HG02852 (cell line): ENCODE results near the gene RASAL2.
A peak's percentile ranks its signal among the peaks of the same experiment; 100 is the strongest.
"Not testable (repeated sequence)": the region's sequence is repeated elsewhere in the genome, so short reads cannot be mapped to it uniquely, and the experiment has no call there.

ENCODE experiments used
- ATAC-seq: cut with Tn5 transposase; IDR thresholded peaks from one replicate; pipeline ENCODE4 v1.9.1; 2021; ENCODE audit warnings: mild to moderate bottlenecking, moderate library complexity; ENCODE audit not compliant: unreplicated experiment

RASAL2 gene

DNA sequence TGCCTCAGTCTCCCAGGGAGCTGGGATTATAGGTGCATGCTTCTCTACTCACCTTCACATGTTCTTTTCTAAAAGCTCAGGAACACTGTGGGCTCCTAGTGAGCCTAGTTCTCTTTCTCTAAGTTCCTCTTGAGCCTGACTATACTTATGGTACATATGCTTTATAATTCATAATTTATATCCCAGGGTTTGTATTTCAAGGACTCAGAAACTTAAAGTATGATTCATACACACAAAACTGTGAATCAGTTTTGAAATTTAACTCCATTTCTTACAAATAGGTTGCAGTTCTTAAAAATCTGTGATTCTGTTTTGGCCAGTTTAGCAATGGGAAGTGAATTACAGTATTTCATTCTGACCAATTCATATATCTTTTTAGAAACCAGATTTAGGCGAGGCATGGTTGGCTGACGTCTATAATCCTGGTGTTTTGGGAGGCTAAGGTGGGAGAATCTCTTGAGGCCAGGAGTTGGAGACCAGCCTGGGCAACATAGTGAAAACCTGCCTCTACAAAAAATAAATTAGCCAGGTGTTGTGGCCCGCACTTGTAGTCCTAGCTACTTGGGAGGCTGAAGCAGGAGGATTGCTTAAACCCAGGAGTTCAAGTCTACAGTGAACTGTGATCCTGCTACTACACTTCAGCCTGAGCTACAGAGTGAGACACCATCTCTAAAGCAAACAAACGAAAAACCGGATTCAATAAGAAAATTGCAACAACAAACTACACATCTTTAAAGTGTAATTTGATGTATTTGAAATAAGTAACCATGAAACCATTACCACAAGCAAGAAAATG is 15.6 kb downstream of the RASAL2 start:
- ATAC-seq = no peak

DNA sequence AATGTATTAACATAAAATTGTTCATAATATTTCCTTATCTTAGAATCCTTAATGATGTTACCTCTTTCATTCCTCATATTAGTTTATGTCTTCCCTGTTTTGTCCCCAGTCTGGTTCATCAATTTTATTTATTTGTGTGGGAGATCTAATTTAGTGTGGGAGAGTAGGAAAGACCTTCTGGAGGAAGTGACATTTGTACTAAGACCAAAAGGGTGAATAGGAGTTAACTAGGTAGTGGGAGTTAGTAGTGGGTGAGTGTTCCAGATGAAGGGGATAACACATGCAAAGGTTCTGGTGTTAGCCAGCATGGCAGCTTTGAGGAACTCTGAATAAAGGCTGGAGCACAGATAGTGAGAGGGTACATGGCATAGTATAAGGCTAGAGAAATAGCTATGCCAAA is 21.4 kb downstream of the RASAL2 start:
- ATAC-seq = no peak

DNA sequence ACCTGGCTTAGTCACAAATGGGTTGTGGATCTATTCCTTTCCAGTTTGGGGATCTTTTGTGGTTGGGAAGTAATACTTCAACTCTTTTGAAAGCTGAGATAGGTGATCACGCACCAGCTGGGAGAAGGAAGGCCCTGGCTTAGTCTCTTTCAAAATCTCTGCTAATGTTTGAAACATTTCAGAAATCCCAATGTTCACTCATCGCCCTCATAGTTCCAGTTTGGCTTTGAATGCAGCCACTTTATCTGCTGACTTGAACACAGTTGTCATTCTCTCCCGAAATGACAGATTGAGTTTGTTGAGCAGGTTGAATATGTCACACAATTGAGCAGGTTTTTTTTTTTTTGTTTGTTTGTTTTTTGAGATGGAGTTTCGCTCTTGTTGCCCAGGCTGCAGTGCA is 24.6 kb downstream of the RASAL2 start:
- no peak for ATAC-seq

DNA sequence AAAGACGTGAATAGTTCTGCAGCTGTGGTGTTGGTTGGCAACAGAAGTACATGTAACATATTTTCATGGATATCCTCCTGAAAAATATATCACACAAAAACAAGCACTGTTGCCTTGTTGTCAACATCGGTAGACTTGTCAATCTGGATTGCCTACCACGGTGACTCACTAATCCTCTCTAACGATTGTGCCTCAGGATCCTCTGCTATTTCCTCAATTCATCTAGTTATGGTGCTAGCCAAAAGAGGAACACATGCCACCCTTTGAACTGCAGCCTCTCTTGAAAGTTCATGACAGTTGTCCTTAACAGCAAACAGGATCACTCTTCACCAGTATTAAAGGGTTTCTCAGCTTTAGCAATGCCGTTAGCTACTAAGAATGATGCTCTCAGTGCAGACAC is 25.7 kb downstream of the RASAL2 start:
- no peak for ATAC-seq

DNA sequence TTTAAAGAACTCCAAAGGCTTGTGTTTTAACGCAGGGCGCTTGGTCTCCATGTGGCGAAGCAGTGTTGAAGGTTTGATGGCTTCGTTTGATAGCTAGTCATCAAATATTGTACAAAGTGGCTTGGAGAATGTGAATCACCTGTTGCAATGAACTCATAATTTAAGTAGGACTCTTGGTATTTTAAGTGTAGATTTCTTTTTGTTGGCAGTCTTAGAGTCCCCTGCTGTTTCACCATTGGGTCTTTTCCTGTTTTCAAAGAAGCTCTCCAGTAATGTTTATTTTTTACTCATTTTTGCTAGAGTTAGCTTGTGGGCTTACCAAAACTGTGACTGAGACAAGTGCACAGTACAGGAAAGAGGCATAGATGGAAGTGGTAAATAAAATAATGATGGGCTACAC is 26.2 kb downstream of the RASAL2 start:
- ATAC-seq = no peak

DNA sequence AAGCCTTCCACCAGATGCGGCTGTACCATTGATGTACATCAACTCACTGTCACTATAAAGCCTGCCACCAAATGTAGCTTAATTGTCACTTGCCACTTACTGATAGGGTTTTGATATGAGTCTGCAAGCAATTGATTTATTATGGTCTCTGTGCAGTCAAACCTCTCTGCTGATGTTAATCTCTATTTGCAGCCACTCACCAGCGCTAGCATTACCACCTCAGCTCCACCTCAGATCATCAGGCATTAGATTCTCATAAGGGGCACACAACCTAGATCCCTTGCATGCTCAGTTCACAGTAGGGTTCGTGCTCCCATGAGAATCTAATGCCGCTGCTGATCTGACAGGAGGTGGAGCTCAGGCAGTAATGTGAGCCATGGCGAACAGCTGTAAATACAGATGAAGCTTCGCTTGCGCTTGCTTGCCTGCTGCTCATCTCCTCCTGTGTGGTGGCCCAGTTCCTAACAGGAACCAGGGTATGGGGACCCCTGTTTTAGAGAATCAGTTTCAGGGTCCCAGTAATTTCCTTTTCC is 26.7 kb downstream of the RASAL2 start:
- ATAC-seq = not testable (repeated sequence)

DNA sequence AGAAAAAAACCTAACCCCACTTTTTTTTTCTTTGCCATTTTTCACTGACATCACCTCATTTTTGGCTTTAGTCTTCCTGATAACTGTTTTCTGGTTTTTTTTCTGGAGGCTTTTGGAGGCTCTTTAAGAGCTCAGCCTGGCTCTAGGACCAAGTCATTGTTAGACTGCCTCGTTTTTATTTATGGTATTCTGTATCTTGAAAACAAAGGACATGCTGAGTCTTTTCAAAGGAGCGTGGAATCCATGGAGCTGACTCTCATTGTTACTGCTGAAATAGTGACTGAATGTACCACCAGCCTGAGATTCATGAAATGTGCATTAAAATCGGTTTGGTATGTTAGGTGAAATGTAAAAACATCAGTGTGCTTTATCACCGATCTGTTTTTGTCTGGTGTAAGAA is 28.0 kb downstream of the RASAL2 start:
- no peak for ATAC-seq

DNA sequence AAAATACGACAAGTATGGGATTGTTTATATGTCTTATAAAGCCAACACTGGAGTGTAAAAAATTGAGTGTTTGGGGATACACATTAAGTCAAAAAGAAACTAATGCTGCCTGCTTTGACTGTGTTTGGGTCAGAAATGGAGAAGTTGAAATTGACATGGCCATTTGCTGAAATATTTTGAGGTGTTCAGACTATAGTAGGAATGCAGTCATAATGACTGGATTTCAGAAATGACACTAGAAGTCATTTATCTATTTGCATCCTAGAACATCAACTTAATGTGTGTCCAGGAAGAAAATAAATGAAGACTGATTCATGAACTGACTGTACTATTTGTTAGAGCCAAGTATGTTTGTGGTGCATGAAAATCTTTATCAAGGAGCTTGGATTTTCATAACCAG is 28.4 kb downstream of the RASAL2 start:
- peak; percentile 77 for ATAC-seq

DNA sequence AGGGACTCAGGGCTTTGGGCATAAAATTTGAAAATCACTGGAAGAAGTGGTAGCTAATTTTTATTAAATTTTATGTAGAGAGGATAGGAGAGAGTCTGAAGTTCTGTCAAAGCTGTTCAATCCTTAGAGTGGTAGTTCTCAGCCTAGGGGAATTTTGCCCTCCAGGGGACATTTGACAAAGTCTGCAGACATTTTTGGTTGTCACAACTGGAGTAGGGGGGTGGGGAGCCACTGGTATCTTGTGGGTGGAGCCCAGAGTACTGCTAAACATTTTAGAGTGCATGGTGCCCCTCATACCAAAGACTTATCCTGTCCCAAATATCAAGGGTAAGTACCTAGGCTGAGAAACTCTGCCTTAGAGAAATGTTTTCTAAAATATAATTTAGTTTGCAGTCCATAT is 30.2 kb downstream of the RASAL2 start:
- no peak for ATAC-seq

DNA sequence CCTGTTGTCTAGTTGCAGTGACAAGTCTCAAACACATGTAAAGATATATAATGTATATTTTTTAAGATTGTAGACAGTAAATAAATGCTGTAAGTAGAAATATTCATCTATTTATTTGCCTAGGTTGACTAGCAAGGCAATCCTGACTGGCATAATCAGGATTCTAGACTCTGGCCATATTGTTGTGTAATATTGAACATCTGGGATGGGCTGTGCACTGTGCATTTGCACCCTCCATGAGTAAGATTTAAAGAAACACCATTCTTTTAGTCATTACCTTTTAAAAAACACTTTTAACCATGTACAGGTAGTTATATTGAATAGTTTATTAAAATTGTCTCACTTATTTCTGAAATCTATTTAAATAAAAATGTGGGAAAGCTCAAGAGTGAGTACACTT is 32.4 kb downstream of the RASAL2 start:
- ATAC-seq = no peak

DNA sequence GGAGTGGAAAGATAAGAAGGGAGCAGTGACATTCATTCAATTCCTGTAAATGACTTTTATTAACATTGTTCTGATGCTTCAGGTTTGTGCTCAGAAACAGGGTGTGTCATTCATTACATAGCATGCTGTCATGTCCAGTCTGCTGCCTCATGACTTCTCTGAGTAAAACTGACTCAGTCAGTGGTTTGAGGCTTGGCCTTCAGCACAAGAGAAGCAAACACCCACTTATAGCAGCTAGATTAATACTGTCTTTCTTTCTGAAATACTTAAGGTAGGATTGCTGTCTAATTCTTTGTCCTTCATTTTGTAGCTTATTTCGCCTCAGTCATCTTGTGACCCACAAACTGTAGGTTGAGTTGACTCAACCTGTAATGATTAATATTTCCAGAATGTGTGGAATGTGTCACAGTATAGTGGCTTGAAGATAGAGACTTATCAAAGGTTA is 32.9 kb downstream of the RASAL2 start:
- peak; percentile 50 for ATAC-seq

DNA sequence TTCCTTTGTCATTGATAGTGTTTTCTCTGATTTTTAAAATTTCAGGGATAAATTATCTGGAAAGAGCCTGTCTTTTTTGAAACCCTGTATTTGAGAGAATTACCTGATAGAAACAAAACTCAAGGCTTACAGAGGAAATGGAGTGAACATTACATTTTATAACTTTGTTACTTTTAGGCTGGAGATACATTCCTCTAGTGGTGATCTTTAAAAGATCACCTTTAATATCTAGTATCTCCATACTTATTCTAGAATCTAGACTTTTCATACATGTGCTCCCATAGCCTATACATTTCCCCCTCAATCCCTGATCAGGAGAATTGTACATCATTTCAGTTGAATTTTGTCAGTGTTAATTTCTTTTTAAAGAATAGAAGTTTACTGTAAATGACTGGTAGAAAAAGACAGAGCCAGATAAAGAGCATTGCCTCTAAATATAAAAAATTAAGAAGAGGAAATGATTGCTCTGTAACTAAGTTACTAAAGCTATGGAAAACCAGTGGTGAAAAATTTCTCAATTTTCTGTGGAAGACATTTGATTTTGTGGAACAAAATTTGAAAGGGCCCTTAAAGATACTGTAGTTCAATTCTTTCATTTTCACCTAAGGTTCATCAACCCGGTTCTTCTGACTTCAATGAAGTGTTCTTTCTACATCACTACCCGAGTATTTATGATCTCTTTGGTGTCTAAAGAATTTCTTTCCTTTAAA is 33.7 kb downstream of the RASAL2 start:
- ATAC-seq = no peak

DNA sequence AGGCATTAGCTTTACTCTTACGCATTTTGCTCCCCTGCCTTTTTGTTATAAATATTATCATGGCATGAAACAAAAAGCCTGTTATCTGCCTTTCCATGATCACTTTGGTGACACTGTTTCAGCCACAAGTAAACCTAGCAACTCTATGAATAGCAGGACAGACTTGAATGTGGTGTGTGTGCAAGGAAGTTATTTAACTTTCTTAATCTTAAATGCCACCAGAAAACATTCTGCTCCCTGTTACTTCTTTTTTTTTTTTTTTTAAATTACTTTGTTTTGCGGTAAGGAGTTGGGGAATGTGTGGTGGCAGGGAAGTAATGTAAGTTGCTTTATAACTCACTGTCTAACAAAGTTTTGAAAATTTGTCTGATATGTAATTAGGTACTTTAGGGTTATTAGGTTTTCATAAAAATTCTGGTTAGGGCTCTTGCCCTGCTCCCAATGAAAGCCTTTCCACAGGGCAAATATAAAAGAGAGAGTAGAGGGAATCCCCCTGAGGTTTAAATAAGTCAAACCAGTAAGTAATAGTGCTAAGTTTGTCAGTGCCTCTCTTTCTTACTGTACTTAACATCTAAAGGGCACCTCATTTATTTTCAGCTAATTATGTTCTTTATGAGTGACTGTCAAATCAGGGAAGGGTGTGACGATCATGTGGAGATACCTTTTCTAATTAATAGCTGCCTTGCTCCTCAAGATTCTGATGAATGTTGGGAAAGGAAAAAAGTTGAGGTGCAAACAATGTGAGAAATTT is 39.5 kb downstream of the RASAL2 start:
- no peak for ATAC-seq

DNA sequence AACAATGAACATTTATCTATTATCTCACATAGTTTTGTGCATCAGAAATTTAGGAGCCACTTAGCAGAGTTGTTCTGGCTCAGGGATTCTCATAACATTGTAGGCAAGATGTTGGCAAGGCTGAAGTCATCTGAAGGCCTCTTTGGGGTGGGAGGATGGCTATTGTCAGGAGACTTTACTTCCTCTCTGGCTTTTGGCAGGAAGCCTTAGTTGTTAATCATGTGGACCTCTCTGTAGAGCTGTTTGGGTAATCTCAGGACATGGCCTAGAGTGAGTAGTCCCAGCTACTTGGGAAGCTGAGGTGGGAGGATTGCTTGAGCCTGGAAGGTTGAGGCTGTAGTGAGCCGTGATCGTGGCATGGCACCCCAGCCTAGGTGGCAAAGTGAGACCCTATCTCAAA is 40.2 kb downstream of the RASAL2 start:
- no peak for ATAC-seq

DNA sequence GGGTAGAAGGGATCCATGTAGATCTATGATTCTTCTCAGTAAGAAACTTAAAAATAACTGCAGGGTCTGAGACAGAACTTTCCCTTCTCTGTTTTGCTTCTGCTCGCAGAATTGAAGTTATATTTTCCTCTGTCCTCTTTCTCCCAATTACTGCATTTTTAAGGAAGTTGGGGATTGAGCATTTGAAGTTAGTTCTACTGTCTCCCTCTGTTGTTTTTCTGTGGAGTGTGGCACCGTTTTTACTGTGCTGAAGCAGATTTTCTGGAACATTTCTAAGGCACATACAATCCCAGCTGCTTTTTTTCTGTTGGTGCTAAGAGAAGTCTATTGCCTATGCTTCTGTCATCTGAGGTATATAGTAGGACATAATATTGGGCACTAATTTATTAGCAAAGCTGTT is 43.3 kb downstream of the RASAL2 start:
- ATAC-seq = no peak

DNA sequence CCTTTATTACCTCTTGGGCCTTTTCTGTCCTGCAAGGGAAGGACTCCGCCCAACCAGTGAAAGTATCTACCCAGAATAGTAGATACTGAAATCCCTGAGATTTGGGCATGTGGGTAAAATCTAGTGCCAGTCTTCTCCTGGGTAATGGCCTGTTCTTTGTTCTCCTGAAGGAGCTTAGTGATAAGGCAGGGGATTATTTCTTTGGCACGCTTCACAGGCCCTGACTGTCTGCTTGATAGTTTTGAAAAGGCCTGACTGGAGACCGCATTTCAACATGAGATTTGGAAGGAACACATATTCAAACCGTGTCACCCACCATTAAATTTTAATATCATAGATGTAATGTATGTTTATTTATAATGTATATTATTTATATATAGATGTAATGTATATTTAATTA is 48.9 kb downstream of the RASAL2 start:
- no peak for ATAC-seq

DNA sequence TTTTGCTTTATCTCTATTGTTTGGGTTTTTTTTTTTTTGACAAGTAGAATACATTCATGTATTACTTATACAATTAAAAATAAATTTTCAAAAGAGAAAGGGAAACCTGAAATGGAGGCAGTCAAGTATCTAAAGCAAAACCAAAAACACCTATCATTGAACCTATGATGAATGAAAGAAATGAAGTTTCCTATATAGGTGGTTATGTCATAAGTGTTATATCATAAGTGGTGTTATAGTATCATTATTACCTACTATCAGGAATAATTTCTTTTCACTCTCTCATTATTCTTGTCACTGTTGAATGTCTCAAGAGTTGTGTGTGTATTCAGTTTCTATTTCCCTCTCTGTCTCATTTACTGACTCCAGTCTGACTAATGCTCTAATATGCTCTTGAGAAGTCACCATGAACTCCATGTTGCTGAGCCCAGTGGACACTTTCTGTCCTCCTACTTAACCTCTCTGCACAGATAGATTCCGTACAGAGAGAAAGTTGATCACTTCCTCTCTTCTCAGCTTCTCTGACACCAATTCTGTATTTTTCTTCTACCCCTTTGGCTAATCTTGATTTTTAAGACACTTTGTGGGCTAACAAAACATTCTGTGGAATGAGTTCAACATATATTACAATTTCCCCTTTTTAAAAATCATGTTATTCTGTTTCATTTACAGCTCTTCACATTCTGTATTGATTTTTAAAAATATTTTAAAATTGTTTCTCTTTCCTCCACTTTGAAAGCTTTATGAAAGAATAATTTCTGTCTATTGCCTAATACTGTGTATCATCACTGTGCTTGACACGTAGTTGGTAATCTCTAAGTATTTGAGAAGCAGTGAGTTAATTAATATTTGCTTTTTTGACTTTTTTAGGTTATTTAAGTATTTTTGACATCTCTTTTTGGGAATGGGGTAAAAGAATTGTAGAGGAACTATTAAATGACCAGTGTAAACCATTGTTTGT is 50.1 kb downstream of the RASAL2 start:
- ATAC-seq = no peak

DNA sequence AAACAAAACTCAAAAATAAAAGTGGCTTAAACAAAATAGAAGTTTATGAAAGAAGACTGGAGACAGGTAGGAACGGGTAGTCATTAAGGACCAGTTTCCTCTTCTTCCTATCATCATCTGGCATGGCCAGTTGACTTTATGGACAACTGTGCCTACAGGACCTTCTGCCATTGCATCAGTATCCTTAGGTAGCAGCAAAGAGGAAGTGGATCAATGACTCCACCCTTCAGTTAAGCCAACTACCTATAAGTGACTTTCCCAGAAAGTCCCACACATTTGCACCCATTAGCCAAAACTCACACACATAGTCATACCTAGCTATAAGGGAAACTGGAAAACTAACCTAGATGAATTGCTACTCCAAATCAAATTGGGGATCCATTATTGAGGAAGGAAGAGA is 51.7 kb downstream of the RASAL2 start:
- ATAC-seq = no peak

DNA sequence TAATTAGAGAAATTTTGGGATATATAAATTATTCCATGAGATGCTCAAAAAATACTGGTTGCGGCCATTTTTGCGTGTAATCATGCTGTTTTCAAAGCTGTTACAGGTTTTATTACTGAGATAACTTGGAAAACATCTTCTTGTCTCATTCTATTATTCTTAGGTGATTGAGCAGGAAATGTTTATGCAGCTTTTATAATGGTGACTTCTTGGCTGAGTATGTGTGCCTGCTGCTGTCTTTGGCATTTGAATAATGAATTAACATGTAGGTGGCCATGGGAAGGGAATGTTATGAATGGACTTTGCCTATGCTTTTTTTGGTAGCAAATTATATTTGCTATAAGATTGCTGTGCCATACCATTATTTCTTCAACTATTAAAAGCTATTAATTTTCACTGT is 52.5 kb downstream of the RASAL2 start:
- ATAC-seq = no peak

DNA sequence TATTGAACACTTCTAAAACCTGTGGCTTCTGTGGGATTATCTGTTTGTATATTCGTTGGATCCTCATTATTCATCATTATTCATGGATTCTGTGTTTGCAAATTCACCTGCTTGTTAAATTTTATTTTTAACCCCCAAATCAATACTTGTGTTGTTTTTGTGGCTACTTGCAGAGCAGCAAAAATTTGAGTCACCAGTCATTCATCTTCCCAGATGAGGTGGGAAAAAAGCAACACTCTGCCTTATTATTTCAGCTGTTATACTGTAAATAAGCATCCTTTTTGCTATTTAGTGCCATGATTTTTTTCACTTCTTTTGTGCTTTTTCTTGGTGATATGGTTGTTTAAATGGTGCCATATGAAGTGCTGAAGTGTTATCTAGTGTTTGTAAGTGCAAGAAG is 56.7 kb downstream of the RASAL2 start:
- ATAC-seq = no peak
